B cell (primary cell): ENCODE results near the gene CTBP2. TPM values are rescaled to one million over a fixed set of nuclear protein-coding genes. Genes with fewer than 3 reads are reported as not detected.

Source experiments
- ATAC-seq: fragments of 200-7000 bp; cut with Tn5 transposase; one replicate; pipeline ENCODE4 v1.10.0; 2021; ENCODE audit warnings: low read depth, mild to moderate bottlenecking, moderate number of reproducible peaks, moderate library complexity
- CTCF ChIA-PET: fragments of 350-600 bp; sonication (Branson Sonifier 250); formaldehyde crosslinking; loops from one replicate; lab custom pipeline; 2021; ENCODE audit warnings: antibody characterized with exemption, inconsistent platforms; lab: Charles Lee
- POLR2A ChIA-PET: fragments of 350-600 bp; sonication (Branson Sonifier 250); formaldehyde crosslinking; loops from one replicate; lab custom pipeline; 2021; ENCODE audit warnings: antibody characterized with exemption; lab: Charles Lee
- DNase-seq: peaks from one replicate; pipeline ENCODE4 v3.0.0; 2013
- H2AFZ ChIP-seq: 2 replicates; pipeline ENCODE4 v1.6.1; 2012; ENCODE audit warnings: mild to moderate bottlenecking, low read depth, low read length; ENCODE audit not compliant: insufficient read depth, poor library complexity, severe bottlenecking
- H3K27ac ChIP-seq, 2 donors: 1 replicate in 1 of 2; 2 replicates in 1 of 2; pipeline ENCODE4 v1.5.1; 2012 to 2013; ENCODE audit warnings: low read length in 2 of 2, mild to moderate bottlenecking in 2 of 2, moderate library complexity in 1 of 2
- H3K27me3 ChIP-seq, 4 experiments: fragments of 200-600 bp in 1 of 4; sonication (generic) in 1 of 4; replicated peaks in 1 of 4; 1 replicate in 2 of 4; 2 replicates in 2 of 4; pipeline versions ENCODE4 v1.6.1 to v1.7.0; 2013 to 2016; ENCODE audit warnings: low read length in 3 of 4, mild to moderate bottlenecking in 2 of 4, mixed read lengths in 1 of 4, moderate library complexity in 1 of 4; ENCODE audit not compliant: insufficient read depth in 4 of 4, control insufficient read depth in 3 of 4; ENCODE audit errors: control extremely low read depth in 1 of 4
- H3K36me3 ChIP-seq, 2 experiments: replicated peaks in 1 of 2; 1 replicate in 1 of 2; 2 replicates in 1 of 2; pipeline versions ENCODE4 v1.6.1 to v1.7.1; 2013; ENCODE audit warnings: low read length in 1 of 2; ENCODE audit not compliant: insufficient read depth in 2 of 2, control insufficient read depth in 1 of 2; ENCODE audit errors: control extremely low read depth in 1 of 2, extremely low read depth in 1 of 2
- H3K4me1 ChIP-seq, 2 donors: fragments of 200-600 bp in 1 of 2; sonication (generic) in 1 of 2; 1 replicate in 1 of 2; 2 replicates in 1 of 2; pipeline versions ENCODE4 v1.5.1 to v1.6.1; 2013 to 2017; ENCODE audit warnings: low read length in 2 of 2; ENCODE audit not compliant: control insufficient read depth in 2 of 2, insufficient read depth in 2 of 2
- H3K4me2 ChIP-seq: replicated peaks from 2 replicates; pipeline ENCODE3; 2012; ENCODE audit warnings: mild to moderate bottlenecking, low read depth, low read length; ENCODE audit not compliant: poor library complexity, severe bottlenecking
- H3K4me3 ChIP-seq, 5 experiments: fragments of 200-600 bp in 1 of 5; sonication (generic) in 1 of 5; 1 replicate in 3 of 5; 2 replicates in 2 of 5; pipeline versions ENCODE4 v1.5.1 to v1.7.0; 2011 to 2016; ENCODE audit warnings: low read length in 4 of 5, mild to moderate bottlenecking in 4 of 5, low read depth in 2 of 5, control low read depth in 1 of 5, moderate library complexity in 1 of 5; ENCODE audit not compliant: insufficient read depth in 1 of 5; ENCODE audit errors: control extremely low read depth in 1 of 5, extremely low read depth in 1 of 5
- H3K79me2 ChIP-seq: fragments of 200-600 bp; sonication (generic); one replicate; pipeline ENCODE4 v1.6.0; 2016; ENCODE audit warnings: low read length; ENCODE audit not compliant: control insufficient read depth, insufficient read depth
- H3K9ac ChIP-seq: fragments of 200-600 bp; sonication (generic); 2 replicates; pipeline ENCODE4 v1.6.1; 2017; ENCODE audit warnings: mild to moderate bottlenecking, low read length, moderate library complexity
- H3K9me3 ChIP-seq, 3 donors: one replicate each; pipeline versions ENCODE4 v1.6.1 to v1.7.1; 2013; ENCODE audit warnings: low read length in 2 of 3; ENCODE audit not compliant: control insufficient read depth in 2 of 3, insufficient read depth in 1 of 3; ENCODE audit errors: control extremely low read depth in 1 of 3
- H4K20me1 ChIP-seq: 2 replicates; pipeline ENCODE4 v1.6.0; 2012; ENCODE audit warnings: mild to moderate bottlenecking, low read length; ENCODE audit not compliant: insufficient read depth, control insufficient read depth, poor library complexity, severe bottlenecking
- H3K27ac Mint-ChIP-seq: one replicate; pipeline ENCODE4 v1.8.0; 2021; ENCODE audit warnings: mixed read lengths
- H3K27me3 Mint-ChIP-seq: one replicate; pipeline ENCODE4 v1.8.0; 2021; ENCODE audit warnings: mixed read lengths
- H3K4me1 Mint-ChIP-seq: one replicate; pipeline ENCODE4 v1.8.0; 2021; ENCODE audit warnings: mixed read lengths
- H3K4me3 Mint-ChIP-seq: one replicate; pipeline ENCODE4 v1.8.0; 2021; ENCODE audit warnings: mixed read lengths
- H3K9me3 Mint-ChIP-seq: one replicate; pipeline ENCODE4 v1.8.0; 2022; ENCODE audit warnings: mixed read lengths; ENCODE audit not compliant: insufficient read depth
- EZH2 ChIP-seq: IDR thresholded peaks from 2 replicates; pipeline ENCODE4 v1.6.1; 2012; ENCODE audit warnings: borderline replicate concordance, low read depth, mild to moderate bottlenecking, moderate library complexity, low read length; ENCODE audit not compliant: insufficient read depth, poor library complexity, severe bottlenecking
- WGBS: methylation state at CpG from one replicate; pipeline ENCODE4 v1.1.5; 2013; ENCODE audit warnings: missing lambda C conversion rate; ENCODE audit not compliant: insufficient coverage; 5-methylcytosine and 5-hydroxymethylcytosine counted together
- intact Hi-C: fragments of 100-400 bp; cut with micrococcal nuclease; formaldehyde crosslinking; loops from one replicate; pipeline ENCODE4 v1.10.0; 2022
- polyA plus RNA-seq: library from polyadenylated mRNA; depleted of rRNA; stranded (reverse); fragments of >200 nt; gene quantifications from 2 replicates; pipeline ENCODE4 v1.2.3, GENCODE V29; 2012
- total RNA-seq, 2 donors: library from RNA; stranded (reverse); fragments of 120-200 nt in 1 of 2; gene quantifications; 1 replicate in 1 of 2; 2 replicates in 1 of 2; pipeline versions ENCODE4 v1.2.3 to v1.2.4, GENCODE V29; 2013 to 2022
- TF ChIP-seq, protein P1 (sequence below): fragments of 200-600 bp; IDR thresholded peaks from one replicate; pipeline ENCODE4 v1.8.0; 2022; ENCODE audit warnings: antibody characterized with exemption, mild to moderate bottlenecking

Gene CTBP2
- total and polyA plus RNA-seq, 2 donors (not counting 1 experiment from before 2014, with no cell fraction given): 0.39 to 0.85 TPM

DNA sequence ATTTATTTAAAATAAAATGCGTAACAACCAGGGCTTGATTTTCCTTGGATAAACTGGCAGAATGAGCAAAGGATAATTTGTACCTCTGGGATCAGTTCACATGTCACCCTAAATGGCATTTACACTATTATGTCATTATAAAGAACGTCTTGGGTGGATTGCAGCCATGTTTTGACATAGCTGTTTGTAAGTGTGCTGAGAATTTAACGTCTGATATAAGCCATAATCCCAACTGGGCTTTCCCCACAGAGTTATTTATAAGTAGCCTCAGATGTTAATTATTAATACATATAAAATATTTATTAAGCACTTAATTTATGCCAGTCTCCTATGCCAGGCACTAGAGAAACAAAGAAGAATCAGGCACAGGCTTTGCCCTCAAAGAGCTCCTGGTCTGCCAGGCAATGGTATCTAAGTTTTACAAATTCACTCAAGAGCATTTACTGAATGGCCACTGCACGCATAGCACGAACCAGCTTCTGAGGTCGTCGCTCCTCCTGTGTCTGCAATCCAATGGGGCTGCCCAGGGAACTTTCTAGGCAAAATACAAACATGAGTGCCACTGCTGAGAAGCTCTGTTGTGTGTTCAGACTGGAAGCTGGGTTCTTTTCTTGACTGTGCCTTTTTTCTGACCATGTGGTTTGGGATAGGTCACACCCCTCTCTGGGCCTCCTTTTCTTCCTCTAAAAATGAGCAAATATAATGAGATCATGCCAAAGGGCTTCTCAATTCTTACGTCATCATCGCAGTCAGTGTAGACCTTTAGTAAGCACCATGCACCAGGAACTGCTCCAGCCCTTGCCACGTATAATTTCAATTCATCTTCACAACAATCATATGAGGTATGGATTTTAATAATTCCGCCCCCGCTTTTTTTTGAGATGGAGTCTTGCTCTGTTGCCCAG is 11.3 kb upstream of the CTBP2 start:
- Histone ChIP-seq H3K27ac (no peak overlapping the region), H4K20me1 (no peaks in the 10 kb centered on the region), H3K27me3 (peaks cover 0 to 30% (median 12%) of the 10 kb centered on the region in 4 experiments), H3K9me3 (peaks cover 0 to 2% (median 0%) of the 10 kb centered on the region in 3 donors), H3K4me3 (no peak overlapping the region), H3K4me2 (no peak overlapping the region), H3K4me1 (no peaks in the 10 kb centered on the region), H3K79me2 (no peaks in the 10 kb centered on the region), H3K36me3 (no peaks in the 10 kb centered on the region), H2AFZ (no peak overlapping the region), H3K9ac (no peak overlapping the region)
- peaks cover 3% of the 10 kb centered on the region for H3K9me3 Mint-ChIP-seq
- WGBS: 96% methylated on average over 4 of the region's 12 CpGs
- no peak for ATAC-seq
- no peak for TF ChIP-seq EZH2
- TF ChIP-seq, protein P1, sequence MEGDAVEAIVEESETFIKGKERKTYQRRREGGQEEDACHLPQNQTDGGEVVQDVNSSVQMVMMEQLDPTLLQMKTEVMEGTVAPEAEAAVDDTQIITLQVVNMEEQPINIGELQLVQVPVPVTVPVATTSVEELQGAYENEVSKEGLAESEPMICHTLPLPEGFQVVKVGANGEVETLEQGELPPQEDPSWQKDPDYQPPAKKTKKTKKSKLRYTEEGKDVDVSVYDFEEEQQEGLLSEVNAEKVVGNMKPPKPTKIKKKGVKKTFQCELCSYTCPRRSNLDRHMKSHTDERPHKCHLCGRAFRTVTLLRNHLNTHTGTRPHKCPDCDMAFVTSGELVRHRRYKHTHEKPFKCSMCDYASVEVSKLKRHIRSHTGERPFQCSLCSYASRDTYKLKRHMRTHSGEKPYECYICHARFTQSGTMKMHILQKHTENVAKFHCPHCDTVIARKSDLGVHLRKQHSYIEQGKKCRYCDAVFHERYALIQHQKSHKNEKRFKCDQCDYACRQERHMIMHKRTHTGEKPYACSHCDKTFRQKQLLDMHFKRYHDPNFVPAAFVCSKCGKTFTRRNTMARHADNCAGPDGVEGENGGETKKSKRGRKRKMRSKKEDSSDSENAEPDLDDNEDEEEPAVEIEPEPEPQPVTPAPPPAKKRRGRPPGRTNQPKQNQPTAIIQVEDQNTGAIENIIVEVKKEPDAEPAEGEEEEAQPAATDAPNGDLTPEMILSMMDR: no peak
- DNase-seq: no peak
- intact Hi-C loops: no loop called here
- H3K4me1 Mint-ChIP-seq: no peaks in the 10 kb centered on the region
- ChIA-PET POLR2A (interaction anchor here (0.7 kb wide), 1 partner anchor 13 kb away, joined by 3 read pairs; no protein-coding TSS in a partner anchor), CTCF (no interaction called here)
- H3K27me3 Mint-ChIP-seq: peaks cover 29% of the 10 kb centered on the region
- no peak overlapping the region for H3K27ac Mint-ChIP-seq
- H3K4me3 Mint-ChIP-seq: no peak overlapping the region

DNA sequence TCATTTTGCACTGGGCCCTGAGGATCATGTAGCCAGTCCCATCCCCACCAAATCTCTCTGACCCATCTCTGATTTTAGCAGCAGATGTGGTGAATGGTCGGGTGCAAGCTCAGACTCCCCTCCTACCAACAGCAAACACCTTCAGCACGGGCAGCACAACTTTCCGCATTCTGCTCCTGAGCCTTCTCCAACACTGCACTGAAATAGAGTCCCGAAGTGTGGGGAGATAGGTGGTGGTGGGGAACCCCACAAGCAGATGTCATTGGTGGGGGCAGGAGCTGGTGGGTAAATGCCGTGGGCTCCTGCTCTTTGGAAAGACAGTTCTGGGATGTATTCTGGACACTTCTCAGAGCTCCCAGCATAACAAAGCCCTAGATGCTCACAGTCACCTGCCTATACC is 9.6 kb upstream of the CTBP2 start:
- ATAC-seq (no peak), DNase-seq (no peak)
- Histone ChIP-seq H3K4me3 (no peak overlapping the region), H3K4me1 (no peaks in the 10 kb centered on the region), H3K9ac (no peak overlapping the region), H3K27ac (no peak overlapping the region), H2AFZ (no peak overlapping the region), H3K9me3 (no peaks in the 10 kb centered on the region), H3K4me2 (no peak overlapping the region), H4K20me1 (no peaks in the 10 kb centered on the region), H3K27me3 (peaks cover 0 to 22% (median 8%) of the 10 kb centered on the region in 4 experiments), H3K36me3 (no peaks in the 10 kb centered on the region), H3K79me2 (no peaks in the 10 kb centered on the region)
- TF ChIP-seq, protein P1: no peak
- no peak for TF ChIP-seq EZH2
- Mint-ChIP-seq H3K9me3 (no peaks in the 10 kb centered on the region), H3K4me1 (no peaks in the 10 kb centered on the region), H3K27me3 (peaks cover 28% of the 10 kb centered on the region), H3K4me3 (no peak overlapping the region), H3K27ac (no peak overlapping the region)
- ChIA-PET CTCF (no interaction called here), POLR2A (no interaction called here)
- intact Hi-C loops: no loop called here
- no CpG with 5 or more reads among the region's 5 CpGs for WGBS
